Brain pericyte (primary cell): Measurements from ENCODE around the gene TMEM178B.
"Not testable (repeated sequence)": the region's sequence is repeated elsewhere in the genome, so short reads cannot be mapped to it uniquely, and the experiment has no call there.

Source experiments
- DNase-seq: peaks from one replicate; pipeline ENCODE4 v3.0.0-alpha.2; 2012; ENCODE audit warnings: low read depth, low spot score

The TMEM178B gene

GRCh38 chr7:141073641-141074161, at the start of gene TMEM178B:
TMEM178B (plus strand) TSS chr7:141074064.
- no peak for DNase-seq

- DNase-seq: no peak
Measured at GRCh38 chr7:141024668-141025067, 49.2 kb upstream of the TMEM178B start.

- DNase-seq: no peak
Measured at GRCh38 chr7:141027043-141027442, 46.8 kb upstream of the TMEM178B start.

- no peak for DNase-seq
Measured at GRCh38 chr7:141028767-141029166, 45.1 kb upstream of the TMEM178B start.

- DNase-seq: not testable (repeated sequence)
Measured at GRCh38 chr7:141032539-141033323, 41.1 kb upstream of the TMEM178B start.

- not testable (repeated sequence) for DNase-seq
Measured at GRCh38 chr7:141038100-141038499, 35.8 kb upstream of the TMEM178B start.

GRCh38 chr7:141039376-141039775, 34.5 kb upstream of the TMEM178B start:
- DNase-seq: no peak

GRCh38 chr7:141042222-141043193, 31.4 kb upstream of the TMEM178B start:
- DNase-seq: no peak

- DNase-seq: no peak
Measured at GRCh38 chr7:141043616-141044015, 30.2 kb upstream of the TMEM178B start.

- no peak for DNase-seq
Measured at GRCh38 chr7:141045126-141045841, 28.6 kb upstream of the TMEM178B start.

- DNase-seq: no peak
Measured at GRCh38 chr7:141045842-141046620, 27.8 kb upstream of the TMEM178B start.

- DNase-seq: no peak
Measured at GRCh38 chr7:141053626-141054025, 20.2 kb upstream of the TMEM178B start.

GRCh38 chr7:141055146-141055545, 18.7 kb upstream of the TMEM178B start:
- no peak for DNase-seq

- DNase-seq: no peak
Measured at GRCh38 chr7:141057788-141058187, 16.1 kb upstream of the TMEM178B start.

GRCh38 chr7:141067856-141068255, 6.0 kb upstream of the TMEM178B start:
- DNase-seq: not testable (repeated sequence)

- no peak for DNase-seq
Measured at GRCh38 chr7:141071260-141071854, 2.5 kb upstream of the TMEM178B start.

GRCh38 chr7:141071855-141072547, 1.9 kb upstream of the TMEM178B start:
- no peak for DNase-seq

- peak; percentile 30 for DNase-seq
Measured at GRCh38 chr7:141072548-141073172, 1.2 kb upstream of the TMEM178B start.

GRCh38 chr7:141073173-141073640, 657 bp upstream of the TMEM178B start:
- DNase-seq: no peak
